ENCODE measurements around the gene C9orf43. TPM values are rescaled to one million over a fixed set of nuclear protein-coding genes. Genes with fewer than 3 reads are reported as not detected.

Gene C9orf43
- total RNA-seq, 2 donors from 2014 or later: 0.85 TPM; not detected in 1

DNA sequence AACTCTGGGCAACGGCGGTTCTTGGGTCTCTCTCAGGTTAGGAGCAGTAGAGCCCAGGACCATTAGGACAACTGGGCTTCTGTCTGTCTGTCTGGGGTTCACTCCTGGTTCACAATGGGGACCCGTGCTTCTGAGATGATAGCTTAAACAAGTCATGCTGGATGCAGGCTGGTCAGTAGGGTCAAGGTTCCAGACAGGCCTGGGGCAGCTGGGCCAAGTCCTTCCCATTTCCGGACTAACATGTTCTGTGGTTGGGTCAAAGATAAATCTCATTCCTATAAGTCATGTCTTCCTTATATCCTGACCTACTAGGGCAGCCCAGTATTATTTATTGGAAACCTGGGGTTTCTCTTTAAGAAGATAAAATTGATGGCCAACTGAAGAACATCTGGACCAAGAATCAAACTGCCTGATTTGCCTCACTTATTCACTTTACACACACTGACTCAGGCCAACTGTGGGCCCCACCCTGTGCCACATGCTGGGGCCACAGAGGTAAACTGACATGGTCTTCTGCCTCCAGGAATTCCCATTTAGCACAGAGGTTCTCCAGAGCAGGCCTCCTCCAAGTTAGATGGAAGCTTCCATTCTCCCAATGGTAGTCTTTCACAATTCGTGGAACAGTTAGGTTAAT is 42.1 kb upstream of the C9orf43 start:
- H3K4me3 ChIP-seq: no peak overlapping the region
- H3K27ac ChIP-seq: no peak overlapping the region
- TF ChIP-seq, protein P1, sequence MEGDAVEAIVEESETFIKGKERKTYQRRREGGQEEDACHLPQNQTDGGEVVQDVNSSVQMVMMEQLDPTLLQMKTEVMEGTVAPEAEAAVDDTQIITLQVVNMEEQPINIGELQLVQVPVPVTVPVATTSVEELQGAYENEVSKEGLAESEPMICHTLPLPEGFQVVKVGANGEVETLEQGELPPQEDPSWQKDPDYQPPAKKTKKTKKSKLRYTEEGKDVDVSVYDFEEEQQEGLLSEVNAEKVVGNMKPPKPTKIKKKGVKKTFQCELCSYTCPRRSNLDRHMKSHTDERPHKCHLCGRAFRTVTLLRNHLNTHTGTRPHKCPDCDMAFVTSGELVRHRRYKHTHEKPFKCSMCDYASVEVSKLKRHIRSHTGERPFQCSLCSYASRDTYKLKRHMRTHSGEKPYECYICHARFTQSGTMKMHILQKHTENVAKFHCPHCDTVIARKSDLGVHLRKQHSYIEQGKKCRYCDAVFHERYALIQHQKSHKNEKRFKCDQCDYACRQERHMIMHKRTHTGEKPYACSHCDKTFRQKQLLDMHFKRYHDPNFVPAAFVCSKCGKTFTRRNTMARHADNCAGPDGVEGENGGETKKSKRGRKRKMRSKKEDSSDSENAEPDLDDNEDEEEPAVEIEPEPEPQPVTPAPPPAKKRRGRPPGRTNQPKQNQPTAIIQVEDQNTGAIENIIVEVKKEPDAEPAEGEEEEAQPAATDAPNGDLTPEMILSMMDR (IDR thresholded peaks at IDR 0.05): no peak
- DNase-seq (ENCODE audit: low spot score) (no peak), ATAC-seq (ENCODE audit: insufficient number of reproducible peaks, low FRiP score, low read depth) (no peak)
- H3K4me1 ChIP-seq (ENCODE audit: control insufficient read depth in 1 of 2, low read depth in 2 of 2): peaks cover 0 to 11% of the 10 kb centered on the region in 2 donors
- H3K9me3 ChIP-seq: no peaks in the 10 kb centered on the region
- no peaks in the 10 kb centered on the region for H3K27me3 ChIP-seq (replicated peaks; ENCODE audit: insufficient read depth)
- peaks cover 4% of the 10 kb centered on the region for H3K36me3 ChIP-seq

DNA sequence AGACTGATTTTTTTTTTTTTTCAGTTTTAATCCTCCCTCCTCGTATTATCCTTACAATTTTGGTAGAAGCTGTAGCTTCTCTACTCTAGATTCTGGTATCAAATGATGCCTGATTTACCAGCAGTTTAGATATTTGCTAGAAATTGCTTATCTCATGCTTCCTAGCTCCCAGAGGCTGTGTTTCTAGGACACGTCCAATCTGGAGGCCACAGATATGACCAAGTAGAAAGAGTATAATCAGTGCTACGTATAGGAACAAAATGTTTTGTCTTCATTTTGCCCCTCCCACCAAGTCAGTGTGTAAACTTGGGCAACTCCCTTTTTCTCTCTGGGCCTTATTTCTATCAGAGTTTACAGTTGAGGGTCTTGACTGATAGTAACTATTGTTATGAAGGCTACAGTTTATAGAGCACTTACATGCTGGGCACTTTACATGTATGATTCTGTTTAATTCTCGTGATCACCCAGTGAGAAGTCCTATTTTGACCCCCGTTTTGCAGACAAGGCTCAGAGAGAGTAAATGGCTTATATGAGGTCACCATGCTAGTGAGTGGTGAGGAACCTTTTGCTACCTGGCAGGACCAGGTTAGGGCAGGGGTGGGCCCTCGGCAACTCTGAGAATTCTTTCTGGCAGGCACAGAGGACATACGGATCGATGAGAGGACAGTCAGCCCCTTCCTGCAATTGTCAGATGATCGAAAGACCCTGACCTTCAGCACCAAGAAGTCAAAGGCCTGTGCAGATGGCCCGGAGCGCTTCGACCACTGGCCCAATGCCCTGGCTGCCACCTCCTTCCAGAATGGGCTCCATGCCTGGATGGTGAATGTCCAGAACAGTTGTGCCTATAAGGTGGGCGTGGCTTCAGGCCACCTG is 41.3 kb upstream of the C9orf43 start:
- DNase-seq (ENCODE audit: low spot score) (no peak), ATAC-seq (ENCODE audit: insufficient number of reproducible peaks, low FRiP score, low read depth) (no peak)
- peaks cover 0 to 11% of the 10 kb centered on the region in 2 donors for H3K4me1 ChIP-seq (ENCODE audit: control insufficient read depth in 1 of 2, low read depth in 2 of 2)
- no peaks in the 10 kb centered on the region for H3K27me3 ChIP-seq (replicated peaks; ENCODE audit: insufficient read depth)
- no peak overlapping the region for H3K4me3 ChIP-seq
- H3K9me3 ChIP-seq: no peaks in the 10 kb centered on the region
- H3K36me3 ChIP-seq: peaks cover 12% of the 10 kb centered on the region
- TF ChIP-seq, protein P1 (IDR thresholded peaks at IDR 0.05): no peak
- no peak overlapping the region for H3K27ac ChIP-seq

DNA sequence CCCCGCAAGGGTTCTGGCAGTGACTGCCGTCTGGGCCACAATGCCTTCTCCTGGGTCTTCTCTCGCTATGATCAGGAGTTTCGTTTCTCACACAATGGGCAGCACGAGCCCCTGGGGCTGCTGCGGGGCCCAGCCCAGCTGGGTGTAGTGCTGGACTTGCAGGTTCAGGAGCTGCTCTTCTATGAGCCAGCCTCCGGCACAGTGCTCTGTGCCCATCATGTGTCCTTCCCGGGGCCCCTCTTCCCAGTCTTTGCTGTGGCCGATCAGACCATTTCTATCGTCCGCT is 40.7 kb upstream of the C9orf43 start:
- Histone ChIP-seq H3K27me3 (replicated peaks; ENCODE audit: insufficient read depth) (no peaks in the 10 kb centered on the region), H3K36me3 (peaks cover 15% of the 10 kb centered on the region), H3K9me3 (no peaks in the 10 kb centered on the region), H3K4me3 (no peak overlapping the region), H3K4me1 (ENCODE audit: control insufficient read depth in 1 of 2, low read depth in 2 of 2) (peaks cover 0 to 11% of the 10 kb centered on the region in 2 donors), H3K27ac (no peak overlapping the region)
- TF ChIP-seq, protein P1 (IDR thresholded peaks at IDR 0.05): no peak
- ATAC-seq (ENCODE audit: insufficient number of reproducible peaks, low FRiP score, low read depth) (no peak), DNase-seq (ENCODE audit: low spot score) (no peak)

DNA sequence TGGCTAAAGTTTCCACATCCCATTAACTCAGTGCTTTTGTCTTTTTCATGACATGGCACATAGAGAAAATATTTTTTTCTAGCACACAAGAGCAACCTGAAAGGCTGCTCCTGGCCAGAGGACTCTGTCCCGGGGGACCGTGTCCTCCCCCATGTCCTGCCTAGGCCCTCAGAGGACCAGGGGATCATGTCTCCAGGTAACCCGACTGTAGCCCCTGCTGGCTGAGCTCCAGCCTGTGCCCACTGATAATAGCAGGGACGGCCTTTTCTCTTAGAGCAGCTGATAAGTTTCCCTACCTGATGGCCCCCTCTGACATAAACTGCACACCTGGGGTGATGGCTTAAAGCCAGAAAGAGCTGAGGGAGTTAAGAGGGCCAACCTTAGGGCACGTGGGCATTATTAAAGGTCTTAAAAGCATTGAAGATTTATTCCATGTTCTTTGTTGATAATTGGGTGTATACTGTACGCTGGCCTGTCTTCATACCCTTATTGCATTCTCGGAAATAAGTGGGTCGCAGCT is 39.7 kb upstream of the C9orf43 start:
- no peaks in the 10 kb centered on the region for H3K9me3 ChIP-seq

DNA sequence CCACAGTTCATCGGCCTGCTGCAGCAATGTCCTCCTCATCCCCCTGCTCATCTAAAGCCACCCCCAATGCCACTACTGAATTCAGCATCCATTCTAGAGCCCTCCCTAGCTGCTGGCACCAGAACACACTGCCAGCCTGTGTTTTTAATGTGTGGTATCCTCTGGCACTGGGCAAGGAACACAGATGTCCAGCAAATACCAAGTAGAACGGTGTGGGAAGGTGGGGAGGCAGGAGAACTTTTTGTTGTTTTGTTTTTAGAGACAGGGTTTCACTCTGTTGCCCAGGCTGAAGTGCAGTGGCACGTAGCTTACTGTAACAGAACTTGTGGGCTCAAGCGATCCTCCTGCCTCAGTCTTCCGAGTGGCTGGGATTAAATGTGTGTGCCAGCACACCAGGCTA is 38.5 kb upstream of the C9orf43 start:
- TF ChIP-seq, protein P1 (IDR thresholded peaks at IDR 0.05): no peak
- peaks cover 18% of the 10 kb centered on the region for H3K36me3 ChIP-seq
- no peaks in the 10 kb centered on the region for H3K9me3 ChIP-seq
- no peak for ATAC-seq (ENCODE audit: insufficient number of reproducible peaks, low FRiP score, low read depth)
- H3K4me3 ChIP-seq: no peak overlapping the region
- peaks cover 0 to 25% of the 10 kb centered on the region in 2 donors for H3K4me1 ChIP-seq (ENCODE audit: control insufficient read depth in 1 of 2, low read depth in 2 of 2)
- no peaks in the 10 kb centered on the region for H3K27me3 ChIP-seq (replicated peaks; ENCODE audit: insufficient read depth)
- DNase-seq (ENCODE audit: low spot score): no peak
- H3K27ac ChIP-seq: no peak overlapping the region

More for the DNA sequence above, 39.7 kb upstream of the C9orf43 start:
- peaks cover 18% of the 10 kb centered on the region for H3K36me3 ChIP-seq
- TF ChIP-seq, protein P1 (IDR thresholded peaks at IDR 0.05): no peak
- H3K27ac ChIP-seq: no peak overlapping the region
- no peak overlapping the region for H3K4me3 ChIP-seq
- DNase-seq (ENCODE audit: low spot score): no peak
- no peaks in the 10 kb centered on the region for H3K27me3 ChIP-seq (replicated peaks; ENCODE audit: insufficient read depth)
- ATAC-seq (ENCODE audit: insufficient number of reproducible peaks, low FRiP score, low read depth): no peak
- peaks cover 0 to 21% of the 10 kb centered on the region in 2 donors for H3K4me1 ChIP-seq (ENCODE audit: control insufficient read depth in 1 of 2, low read depth in 2 of 2)
